ENCODE data around the gene SKI. TPM values are rescaled to one million over a fixed set of nuclear protein-coding genes. Genes with fewer than 3 reads are reported as not detected.

The SKI gene
- total and polyA plus RNA-seq, 12 donors, result 4.8 to 53.6 (median 34.7) TPM

GRCh38 chr1:2282556-2283270, 54.6 kb downstream of the SKI start:
- Histone ChIP-seq H3K9me3 (replicated peaks in 1 of 3) (no peaks in the 10 kb centered on the region), H3K36me3 (replicated peaks in 1 of 2) (peaks cover 0 to 1% of the 10 kb centered on the region in 2 donors), H3K27ac (no peak overlapping the region), H3K4me3 (no peak overlapping the region), H3K4me1 (replicated peaks in 1 of 2) (peaks cover 10 to 29% of the 10 kb centered on the region in 2 donors), H3K27me3 (no peaks in the 10 kb centered on the region)
- WGBS, 4 donors, result 94 to 96% (median 95%) methylated on average over 9 to 29 of the region's 29 CpGs
- DNase-seq, result no peak
- TF ChIP-seq CTCF (IDR thresholded peaks at IDR 0.05) (no peak), POLR2A (IDR thresholded peaks at IDR 0.05) (no peak)
- intact Hi-C loops (cut with DNase I), result no loop called here

GRCh38 chr1:2283371-2283990, 55.4 kb downstream of the SKI start:
- intact Hi-C loops (cut with DNase I), result no loop called here
- Histone ChIP-seq H3K27me3 (no peaks in the 10 kb centered on the region), H3K4me3 (no peak overlapping the region), H3K36me3 (replicated peaks in 1 of 2) (no peaks in the 10 kb centered on the region), H3K4me1 (replicated peaks in 1 of 2) (peaks cover 10 to 22% of the 10 kb centered on the region in 2 donors), H3K27ac (peak overlapping the region in 1 of 5 donors; percentile 63), H3K9me3 (replicated peaks in 1 of 3) (no peaks in the 10 kb centered on the region)
- TF ChIP-seq CTCF (IDR thresholded peaks at IDR 0.05) (no peak), POLR2A (IDR thresholded peaks at IDR 0.05) (no peak)
- 86 to 91% (median 89%) methylated on average over 6 to 21 of the region's 21 CpGs for WGBS, 4 donors
- DNase-seq, result no peak

- Histone ChIP-seq H3K36me3 (replicated peaks in 1 of 2) (no peaks in the 10 kb centered on the region), H3K27ac (peak overlapping the region in 2 of 5 donors; percentile 54 to 63), H3K4me3 (no peak overlapping the region), H3K4me1 (replicated peaks in 1 of 2) (peaks cover 3 to 20% of the 10 kb centered on the region in 2 donors), H3K9me3 (replicated peaks in 1 of 3) (no peaks in the 10 kb centered on the region), H3K27me3 (no peaks in the 10 kb centered on the region)
- intact Hi-C loops (cut with DNase I), result no loop called here
- DNase-seq, result peak in 1 of 7 donors; percentile 73
- WGBS, 4 donors, result 72 to 82% (median 77%) methylated on average over 10 to 27 of the region's 27 CpGs
- no peak for TF ChIP-seq CTCF (IDR thresholded peaks at IDR 0.05)
- no peak for TF ChIP-seq POLR2A (IDR thresholded peaks at IDR 0.05)
Measured at GRCh38 chr1:2283991-2284895, 56.1 kb downstream of the SKI start.

GRCh38 chr1:2284932-2285331, 56.8 kb downstream of the SKI start:
- intact Hi-C loops (cut with DNase I), result no loop called here
- no peaks in the 10 kb centered on the region for H3K9me3 ChIP-seq (replicated peaks in 1 of 3)
- no peak overlapping the region for H3K4me3 ChIP-seq
- whole genome bisulfite sequencing, 4 donors, result 76 to 94% (median 84%) methylated on average over 9 of the region's 9 CpGs
- peak in 1 of 7 donors; percentile 78 for DNase-seq
- peak overlapping the region in 2 of 5 donors; percentile 54 to 63 for H3K27ac ChIP-seq
- TF ChIP-seq POLR2A (IDR thresholded peaks at IDR 0.05) (no peak), CTCF (IDR thresholded peaks at IDR 0.05) (no peak)
- H3K4me1 ChIP-seq (replicated peaks in 1 of 2), result peaks cover 5 to 19% of the 10 kb centered on the region in 2 donors
- H3K36me3 ChIP-seq (replicated peaks in 1 of 2), result no peaks in the 10 kb centered on the region
- H3K27me3 ChIP-seq, result no peaks in the 10 kb centered on the region
